Ishikawa (cell line): Measurements from ENCODE around the gene RXRG.

Experiments
- EGR1 ChIP-seq: IDR thresholded peaks from 2 replicates; pipeline ENCODE4 v1.6.1; 2012
- RAD21 ChIP-seq: IDR thresholded peaks from 2 replicates; pipeline ENCODE4 v1.6.1; 2012; ENCODE audit warnings: low read depth

DNA sequence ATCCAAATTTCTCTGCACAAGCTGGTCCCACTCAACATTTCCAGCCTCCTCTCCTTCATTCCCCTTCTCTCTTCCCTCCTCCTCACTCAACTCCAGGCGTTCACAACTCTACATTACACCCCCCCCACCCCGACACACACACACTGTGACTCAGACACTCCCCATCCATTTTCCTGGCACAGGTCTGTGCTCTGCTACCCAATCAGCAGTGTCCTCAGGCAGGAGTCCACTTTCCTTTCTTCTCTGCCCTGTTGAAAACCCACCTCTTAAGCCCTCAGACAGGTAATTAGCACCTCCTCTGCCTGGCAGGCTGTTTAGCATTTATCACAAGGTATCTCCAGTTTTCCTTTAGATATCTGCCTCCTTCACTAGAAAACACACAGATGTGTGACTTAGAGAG, 79.6 kb downstream of the RXRG start:
- no peak for TF ChIP-seq RAD21
- TF ChIP-seq EGR1, result no peak
